Muscle layer of colon (tissue), 2 donors: ENCODE measurements around the gene TMEM234.

ENCODE experiments used
- H3K27ac ChIP-seq: one replicate; pipeline ENCODE4 v1.7.0; 2013; ENCODE audit warnings: low read depth, mild to moderate bottlenecking, low read length, moderate library complexity
- H3K27me3 ChIP-seq, 2 donors: one replicate each; pipeline ENCODE4 v1.7.0; 2013; ENCODE audit warnings: low read length in 2 of 2, mild to moderate bottlenecking in 2 of 2; ENCODE audit not compliant: insufficient read depth in 2 of 2, control insufficient read depth in 1 of 2
- H3K36me3 ChIP-seq: one replicate; pipeline ENCODE4 v1.7.0; 2013; ENCODE audit warnings: mild to moderate bottlenecking, low read length; ENCODE audit not compliant: insufficient read depth
- H3K4me1 ChIP-seq: one replicate; pipeline ENCODE4 v1.7.0; 2013; ENCODE audit warnings: mild to moderate bottlenecking, low read length; ENCODE audit not compliant: insufficient read depth
- H3K4me3 ChIP-seq, 2 donors: one replicate each; pipeline ENCODE4 v1.7.0; 2013; ENCODE audit warnings: low read length in 2 of 2, low read depth in 1 of 2, mild to moderate bottlenecking in 1 of 2, moderate library complexity in 1 of 2
- H3K9ac ChIP-seq: one replicate; pipeline ENCODE4 v1.7.0; 2013; ENCODE audit warnings: low read length
- H3K9me3 ChIP-seq: one replicate; pipeline ENCODE4 v1.7.0; 2013; ENCODE audit warnings: mild to moderate bottlenecking, low read length
- donor health status: abdominal sarcoma.
- donor health status: Adenocarcinoma of cecum.

The TMEM234 gene

GRCh38 chr1:32249831-32250525, 27.8 kb upstream of the TMEM234 start:
- Histone ChIP-seq H3K27ac (no peak overlapping the region), H3K27me3 (no peaks in the 10 kb centered on the region), H3K4me1 (peaks cover 27% of the 10 kb centered on the region), H3K4me3 (no peak overlapping the region), H3K9me3 (no peaks in the 10 kb centered on the region), H3K36me3 (no peaks in the 10 kb centered on the region), H3K9ac (no peak overlapping the region)

GRCh38 chr1:32247983-32248889, 26.1 kb upstream of the TMEM234 start:
- no peaks in the 10 kb centered on the region for H3K27me3 ChIP-seq
- H3K9ac ChIP-seq: no peak overlapping the region
- peak overlapping the region in 1 of 2 donors; percentile 1 for H3K4me3 ChIP-seq

GRCh38 chr1:32247452-32247851, 25.3 kb upstream of the TMEM234 start:
- Histone ChIP-seq H3K9me3 (no peaks in the 10 kb centered on the region), H3K4me1 (peaks cover 30% of the 10 kb centered on the region), H3K4me3 (peak overlapping the region in 1 of 2 donors; percentile 23), H3K27ac (peak overlapping the region; percentile 2), H3K9ac (no peak overlapping the region), H3K36me3 (no peaks in the 10 kb centered on the region), H3K27me3 (no peaks in the 10 kb centered on the region)

More at GRCh38 chr1:32247983-32248889, 26.1 kb upstream of the TMEM234 start:
- H3K36me3 ChIP-seq: no peaks in the 10 kb centered on the region
- H3K9me3 ChIP-seq: no peaks in the 10 kb centered on the region
- H3K27ac ChIP-seq: peak overlapping the region; percentile 2
- H3K4me1 ChIP-seq: peaks cover 27% of the 10 kb centered on the region

- Histone ChIP-seq H3K27ac (peak within 1 kb of the TSS; percentile 48), H3K9me3 (no peaks in the 10 kb centered on the region), H3K4me3 (peak within 1 kb of the TSS in 1 of 2 donors; percentile 23), H3K36me3 (no peaks in the 10 kb centered on the region), H3K27me3 (no peaks in the 10 kb centered on the region), H3K9ac (no peak within 1 kb of the TSS), H3K4me1 (peaks cover 35% of the 10 kb centered on the region)
Observed at GRCh38 chr1:32246888-32247273, 24.7 kb upstream of the TMEM234 start, which contains the start of gene FAM167B. Gene FAM167B, plus strand, starts transcription at chr1:32247222. Its CDS starts 200 bp downstream, at chr1:32247422.

- Histone ChIP-seq H3K9me3 (no peaks in the 10 kb centered on the region), H3K27me3 (no peaks in the 10 kb centered on the region), H3K36me3 (no peaks in the 10 kb centered on the region), H3K4me1 (peaks cover 25% of the 10 kb centered on the region), H3K27ac (no peak overlapping the region), H3K9ac (no peak overlapping the region), H3K4me3 (no peak overlapping the region)
Observed at GRCh38 chr1:32242341-32242851, 20.2 kb upstream of the TMEM234 start.

- H3K9ac ChIP-seq: peak overlapping the region; percentile 34
Observed at GRCh38 chr1:32241001-32241763, 19.0 kb upstream of the TMEM234 start.

GRCh38 chr1:32240140-32240951, 18.2 kb upstream of the TMEM234 start:
- Histone ChIP-seq H3K4me3 (peak overlapping the region; percentile 38 to 83), H3K36me3 (no peaks in the 10 kb centered on the region), H3K27ac (peak overlapping the region; percentile 86), H3K4me1 (peaks cover 13% of the 10 kb centered on the region), H3K9ac (peak overlapping the region; percentile 34), H3K9me3 (no peaks in the 10 kb centered on the region), H3K27me3 (no peaks in the 10 kb centered on the region)

More at GRCh38 chr1:32241001-32241763, 19.0 kb upstream of the TMEM234 start:
- Histone ChIP-seq H3K4me1 (peaks cover 13% of the 10 kb centered on the region), H3K4me3 (peak overlapping the region; percentile 38 to 83), H3K27ac (peak overlapping the region; percentile 86), H3K27me3 (no peaks in the 10 kb centered on the region), H3K36me3 (no peaks in the 10 kb centered on the region), H3K9me3 (no peaks in the 10 kb centered on the region)

GRCh38 chr1:32239790-32240139, 17.6 kb upstream of the TMEM234 start:
- Histone ChIP-seq H3K27ac (peak overlapping the region; percentile 86), H3K9me3 (no peaks in the 10 kb centered on the region), H3K4me3 (peak overlapping the region; percentile 38 to 83), H3K9ac (peak overlapping the region; percentile 34), H3K4me1 (peaks cover 13% of the 10 kb centered on the region), H3K36me3 (no peaks in the 10 kb centered on the region), H3K27me3 (no peaks in the 10 kb centered on the region)

- Histone ChIP-seq H3K27ac (peak overlapping the region; percentile 86), H3K9me3 (no peaks in the 10 kb centered on the region), H3K4me1 (peaks cover 13% of the 10 kb centered on the region), H3K36me3 (no peaks in the 10 kb centered on the region), H3K9ac (no peak overlapping the region), H3K4me3 (peak overlapping the region in 1 of 2 donors; percentile 83), H3K27me3 (no peaks in the 10 kb centered on the region)
Observed at GRCh38 chr1:32239337-32239736, 17.2 kb upstream of the TMEM234 start.

- Histone ChIP-seq H3K27me3 (no peaks in the 10 kb centered on the region), H3K4me1 (no peaks in the 10 kb centered on the region), H3K36me3 (peaks cover 7% of the 10 kb centered on the region), H3K4me3 (no peak overlapping the region), H3K9me3 (no peaks in the 10 kb centered on the region), H3K27ac (no peak overlapping the region), H3K9ac (no peak overlapping the region)
Observed at GRCh38 chr1:32234792-32235191, 12.6 kb upstream of the TMEM234 start.
